ENCODE data around the gene VILL. TPM values are rescaled to one million over a fixed set of nuclear protein-coding genes. Genes with fewer than 3 reads are reported as not detected.

The VILL gene
- total and polyA plus RNA-seq, 10 of the 15 experiments (the other 5 are each of a cell fraction or from before 2014, with no cell fraction given): 0.15 to 5.4 (median 2.1) TPM; not detected in 1

DNA sequence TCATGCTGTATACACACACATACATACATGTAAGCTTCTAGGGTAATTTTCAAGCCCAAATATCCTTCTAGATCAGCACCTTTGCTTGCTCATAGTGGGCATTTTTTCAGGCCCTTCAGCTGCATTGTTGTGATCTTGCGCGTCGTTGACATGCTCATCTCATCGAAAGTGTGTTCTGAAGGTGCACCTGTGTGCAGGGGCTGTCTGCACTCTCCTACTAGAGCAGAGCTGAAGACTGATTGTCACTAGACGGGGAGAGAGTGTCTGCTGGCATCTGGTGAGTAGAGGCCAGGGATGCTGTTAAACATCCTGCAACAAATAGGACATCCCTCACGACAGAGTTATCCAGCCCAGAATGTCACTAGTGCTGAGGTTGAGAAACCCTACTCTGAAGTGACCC, 35.7 kb upstream of the VILL start:
- WGBS (ENCODE audit: insufficient coverage, insufficient replicate concordance, low lambda C conversion rate, missing lambda C conversion rate): 69% methylated on average over 6 of the region's 6 CpGs
- Histone ChIP-seq H3K27ac (ENCODE audit: control insufficient read depth, insufficient read depth) (no peak overlapping the region), H4K20me1 (ENCODE audit: control insufficient read depth, insufficient read depth) (no peaks in the 10 kb centered on the region), H3K79me2 (ENCODE audit: control insufficient read depth, insufficient read depth, low read length) (no peaks in the 10 kb centered on the region), H3K4me1 (ENCODE audit: control insufficient read depth, insufficient read depth, low read length) (peaks cover 3% of the 10 kb centered on the region), H3K4me2 (ENCODE audit: control insufficient read depth, insufficient read depth) (no peak overlapping the region), H3K36me3 (ENCODE audit: control insufficient read depth in 2 of 2, insufficient read depth in 2 of 2, low read length in 1 of 2) (no peaks in the 10 kb centered on the region), H3K27me3 (replicated peaks in 1 of 2; ENCODE audit: control insufficient read depth in 2 of 2, insufficient read depth in 2 of 2, low read length in 1 of 2) (peaks cover 0 to under 1% of the 10 kb centered on the region in 2 experiments; a peak in 2 of 4 replicates), H3K9ac (ENCODE audit: control insufficient read depth, insufficient read depth, low read length) (no peak overlapping the region), H2AFZ (ENCODE audit: control insufficient read depth, low read depth, low read length) (no peak overlapping the region), H3K4me3 (no peak overlapping the region), H3K9me3 (replicated peaks; ENCODE audit: control insufficient read depth, insufficient read depth, low read length) (no peaks in the 10 kb centered on the region)
- intact Hi-C loops (cut with micrococcal nuclease; ENCODE audit: unreplicated experiment) (no loop called here), in situ Hi-C loops (cut with MboI) (no loop called here)
- FAIRE-seq: no peak
- no TSS peak for BruUV-seq (replicated peaks)
- ChIA-PET RAD21 (ENCODE audit: unreplicated experiment) (no interaction called here), POLR2A (no interaction called here), SMC1A (ENCODE audit: uncharacterized antibody, unreplicated experiment) (no interaction called here), CTCF (interaction anchor here (1.1 to 4.8 kb wide), 2 partner anchors 12 to 44 kb away, joined by 3 to 41 read pairs; no protein-coding TSS in a partner anchor)
- TF ChIP-seq, protein P1, sequence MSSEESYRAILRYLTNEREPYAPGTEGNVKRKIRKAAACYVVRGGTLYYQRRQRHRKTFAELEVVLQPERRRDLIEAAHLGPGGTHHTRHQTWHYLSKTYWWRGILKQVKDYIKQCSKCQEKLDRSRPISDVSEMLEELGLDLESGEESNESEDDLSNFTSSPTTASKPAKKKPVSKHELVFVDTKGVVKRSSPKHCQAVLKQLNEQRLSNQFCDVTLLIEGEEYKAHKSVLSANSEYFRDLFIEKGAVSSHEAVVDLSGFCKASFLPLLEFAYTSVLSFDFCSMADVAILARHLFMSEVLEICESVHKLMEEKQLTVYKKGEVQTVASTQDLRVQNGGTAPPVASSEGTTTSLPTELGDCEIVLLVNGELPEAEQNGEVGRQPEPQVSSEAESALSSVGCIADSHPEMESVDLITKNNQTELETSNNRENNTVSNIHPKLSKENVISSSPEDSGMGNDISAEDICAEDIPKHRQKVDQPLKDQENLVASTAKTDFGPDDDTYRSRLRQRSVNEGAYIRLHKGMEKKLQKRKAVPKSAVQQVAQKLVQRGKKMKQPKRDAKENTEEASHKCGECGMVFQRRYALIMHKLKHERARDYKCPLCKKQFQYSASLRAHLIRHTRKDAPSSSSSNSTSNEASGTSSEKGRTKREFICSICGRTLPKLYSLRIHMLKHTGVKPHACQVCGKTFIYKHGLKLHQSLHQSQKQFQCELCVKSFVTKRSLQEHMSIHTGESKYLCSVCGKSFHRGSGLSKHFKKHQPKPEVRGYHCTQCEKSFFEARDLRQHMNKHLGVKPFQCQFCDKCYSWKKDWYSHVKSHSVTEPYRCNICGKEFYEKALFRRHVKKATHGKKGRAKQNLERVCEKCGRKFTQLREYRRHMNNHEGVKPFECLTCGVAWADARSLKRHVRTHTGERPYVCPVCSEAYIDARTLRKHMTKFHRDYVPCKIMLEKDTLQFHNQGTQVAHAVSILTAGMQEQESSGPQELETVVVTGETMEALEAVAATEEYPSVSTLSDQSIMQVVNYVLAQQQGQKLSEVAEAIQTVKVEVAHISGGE (CRISPR knock-in tag; IDR thresholded peaks at IDR 0.05): no peak
- DNase-seq (ENCODE audit: low read depth, low spot score): no peak
- ATAC-seq: no peak

DNA sequence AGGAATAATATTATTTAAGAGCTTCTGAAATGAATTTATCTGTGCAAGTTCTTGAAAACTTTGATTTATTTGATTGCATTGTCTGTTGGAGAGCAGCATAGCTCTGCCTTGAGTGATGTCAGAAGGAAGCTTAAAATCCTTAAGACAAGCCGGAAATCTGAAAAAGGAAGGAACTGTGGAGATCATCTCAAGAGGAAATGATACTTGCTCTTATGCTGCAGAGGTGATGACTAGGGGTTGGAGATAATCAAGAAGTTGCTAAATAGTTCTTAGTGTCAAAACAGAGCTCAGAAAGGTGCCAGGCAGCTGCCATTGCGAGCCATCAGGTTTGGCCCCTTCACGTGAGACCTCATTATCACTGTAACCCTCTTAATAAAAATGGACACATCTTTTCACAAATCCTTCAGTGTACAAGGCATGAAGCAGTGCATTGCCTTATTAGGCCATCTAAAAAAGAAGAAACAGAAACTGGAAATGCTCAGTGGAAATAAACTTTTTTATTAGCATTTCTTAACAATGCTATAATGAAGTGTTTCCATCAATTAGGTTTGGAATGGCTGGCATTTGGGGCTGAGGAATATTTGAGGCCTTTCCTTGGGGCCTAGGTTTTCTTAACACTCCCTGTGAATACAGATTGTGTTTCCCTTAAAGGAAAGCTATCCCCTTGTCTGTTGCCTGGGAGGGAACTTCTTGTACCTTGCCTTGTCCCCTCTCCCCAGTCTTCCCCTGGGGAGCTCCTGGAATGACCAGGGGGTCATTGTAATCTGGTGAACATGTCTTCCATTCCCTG, 34.5 kb upstream of the VILL start:
- POLR2A ChIA-PET: no interaction called here
- FAIRE-seq (no peak), ATAC-seq (no peak), DNase-seq (ENCODE audit: low read depth, low spot score) (no peak)
- no peak overlapping the region for H3K27ac ChIP-seq (ENCODE audit: control insufficient read depth, insufficient read depth)
- H3K27me3 ChIP-seq (replicated peaks in 1 of 2; ENCODE audit: control insufficient read depth in 2 of 2, insufficient read depth in 2 of 2, low read length in 1 of 2): no peaks in the 10 kb centered on the region; a peak in 1 of 4 replicates
- no peak for TF ChIP-seq ZNF24 (IDR thresholded peaks at IDR 0.05)
- TF ChIP-seq MXI1 (IDR thresholded peaks at IDR 0.05; ENCODE audit: low read depth, low read length): no peak
- no peak for TF ChIP-seq BACH1 (IDR thresholded peaks at IDR 0.05; ENCODE audit: borderline replicate concordance)
- TF ChIP-seq RCOR1 (conservative IDR thresholded peaks at IDR 0.05; ENCODE audit: low read depth, low read length): no peak
- TF ChIP-seq GATAD2B (conservative IDR thresholded peaks at IDR 0.05; ENCODE audit: low read depth): no peak
- TF ChIP-seq POLR2A (IDR thresholded peaks at IDR 0.05; ENCODE audit: low read depth, low read length): no peak
- SMC1A ChIA-PET (ENCODE audit: uncharacterized antibody, unreplicated experiment): interaction anchor here (0.6 to 2.0 kb wide), 3 partner anchors 11 to 33 kb away, joined by 3 to 4 read pairs (median 3); no protein-coding TSS in a partner anchor
- no peak overlapping the region; the same call in 1 of the 2 replicates for H2AFZ ChIP-seq (ENCODE audit: control insufficient read depth, low read depth, low read length)
- no TSS peak for BruUV-seq (replicated peaks)
- intact Hi-C loops (cut with micrococcal nuclease; ENCODE audit: unreplicated experiment) (no loop called here), in situ Hi-C loops (cut with MboI) (no loop called here)
- H3K9me3 ChIP-seq (replicated peaks; ENCODE audit: control insufficient read depth, insufficient read depth, low read length): no peaks in the 10 kb centered on the region
- 39% methylated on average over 3 of the region's 3 CpGs for WGBS (ENCODE audit: insufficient coverage, insufficient replicate concordance, low lambda C conversion rate, missing lambda C conversion rate)
- CTCF ChIA-PET: interaction anchor here (1.0 to 4.8 kb wide), 3 partner anchors 11 to 101 kb away, joined by 3 to 41 read pairs (median 14); no protein-coding TSS in a partner anchor
- H3K9ac ChIP-seq (ENCODE audit: control insufficient read depth, insufficient read depth, low read length): no peak overlapping the region
- H3K4me1 ChIP-seq (ENCODE audit: control insufficient read depth, insufficient read depth, low read length): peaks cover 3% of the 10 kb centered on the region
- no peaks in the 10 kb centered on the region for H4K20me1 ChIP-seq (ENCODE audit: control insufficient read depth, insufficient read depth)
- no peak overlapping the region for H3K4me3 ChIP-seq
- no peak overlapping the region for H3K4me2 ChIP-seq (ENCODE audit: control insufficient read depth, insufficient read depth)
- RAD21 ChIA-PET (ENCODE audit: unreplicated experiment): no interaction called here
- no peaks in the 10 kb centered on the region for H3K79me2 ChIP-seq (ENCODE audit: control insufficient read depth, insufficient read depth, low read length)
- no peaks in the 10 kb centered on the region for H3K36me3 ChIP-seq (ENCODE audit: control insufficient read depth in 2 of 2, insufficient read depth in 2 of 2, low read length in 1 of 2)
